Loucy (cell line): ENCODE data around the gene MFGE8.

Experiments
- CTCF ChIP-seq: fragments of 200-600 bp; sonication (generic); conservative IDR thresholded peaks from 2 replicates; pipeline ENCODE4 v1.5.1; 2014; ENCODE audit warnings: mild to moderate bottlenecking, antibody characterized with exemption, low read length
- EZH2phosphoT487 ChIP-seq: fragments of 200-600 bp; IDR thresholded peaks from 2 replicates; pipeline ENCODE4 v1.6.1; 2018; ENCODE audit warnings: antibody characterized with exemption, mild to moderate bottlenecking, moderate library complexity, borderline replicate concordance

- TF ChIP-seq CTCF (no peak), EZH2phosphoT487 (no peak)
Observed at GRCh38 chr15:88873786-88874185, 39.4 kb downstream of the MFGE8 start.
